ENCODE results near the gene ATOH1.

Gene ATOH1

GRCh38 chr4:93852680-93853079 is 24.1 kb downstream of the ATOH1 start:
- TF ChIP-seq, protein P1, sequence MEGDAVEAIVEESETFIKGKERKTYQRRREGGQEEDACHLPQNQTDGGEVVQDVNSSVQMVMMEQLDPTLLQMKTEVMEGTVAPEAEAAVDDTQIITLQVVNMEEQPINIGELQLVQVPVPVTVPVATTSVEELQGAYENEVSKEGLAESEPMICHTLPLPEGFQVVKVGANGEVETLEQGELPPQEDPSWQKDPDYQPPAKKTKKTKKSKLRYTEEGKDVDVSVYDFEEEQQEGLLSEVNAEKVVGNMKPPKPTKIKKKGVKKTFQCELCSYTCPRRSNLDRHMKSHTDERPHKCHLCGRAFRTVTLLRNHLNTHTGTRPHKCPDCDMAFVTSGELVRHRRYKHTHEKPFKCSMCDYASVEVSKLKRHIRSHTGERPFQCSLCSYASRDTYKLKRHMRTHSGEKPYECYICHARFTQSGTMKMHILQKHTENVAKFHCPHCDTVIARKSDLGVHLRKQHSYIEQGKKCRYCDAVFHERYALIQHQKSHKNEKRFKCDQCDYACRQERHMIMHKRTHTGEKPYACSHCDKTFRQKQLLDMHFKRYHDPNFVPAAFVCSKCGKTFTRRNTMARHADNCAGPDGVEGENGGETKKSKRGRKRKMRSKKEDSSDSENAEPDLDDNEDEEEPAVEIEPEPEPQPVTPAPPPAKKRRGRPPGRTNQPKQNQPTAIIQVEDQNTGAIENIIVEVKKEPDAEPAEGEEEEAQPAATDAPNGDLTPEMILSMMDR (IDR thresholded peaks at IDR 0.05; ENCODE audit: insufficient read depth, low read length, poor library complexity, severe bottlenecking): no peak
- no peak for TF ChIP-seq EZH2phosphoT487 (conservative IDR thresholded peaks at IDR 0.05; ENCODE audit: low read length)
- no peaks in the 10 kb centered on the region for H3K27me3 ChIP-seq (ENCODE audit: low read length)
- no peaks in the 10 kb centered on the region for H3K9me2 ChIP-seq (replicated peaks; ENCODE audit: insufficient read depth, low read length)
- H3K9ac ChIP-seq (ENCODE audit: low read length): no peak overlapping the region
- H3F3A ChIP-seq (ENCODE audit: insufficient read depth): no peaks in the 10 kb centered on the region
- H3K4me3 ChIP-seq (ENCODE audit: insufficient read depth, low read length, poor library complexity, severe bottlenecking): no peak overlapping the region
- H3K36me3 ChIP-seq (ENCODE audit: low read length): no peaks in the 10 kb centered on the region
- H4K20me1 ChIP-seq (ENCODE audit: low read depth, low read length): no peaks in the 10 kb centered on the region
- no peaks in the 10 kb centered on the region for H3K9me3 ChIP-seq (ENCODE audit: insufficient read depth, low read length)
- H3K27ac ChIP-seq (ENCODE audit: low read depth, low read length): no peak overlapping the region
- H3K4me2 ChIP-seq (ENCODE audit: low read depth, low read length, poor library complexity, severe bottlenecking): no peak overlapping the region
- H3K79me2 ChIP-seq (ENCODE audit: insufficient read depth, low read length): no peaks in the 10 kb centered on the region
- H2AFZ ChIP-seq (ENCODE audit: low read depth, low read length, severe bottlenecking): no peak overlapping the region

- no peak overlapping the region for H3K4me3 ChIP-seq (ENCODE audit: insufficient read depth, low read length, poor library complexity, severe bottlenecking)
- H3K27me3 ChIP-seq (ENCODE audit: low read length): no peaks in the 10 kb centered on the region
- H3K79me2 ChIP-seq (ENCODE audit: insufficient read depth, low read length): no peaks in the 10 kb centered on the region
- H3K9me3 ChIP-seq (ENCODE audit: insufficient read depth, low read length): no peaks in the 10 kb centered on the region
- H3K4me2 ChIP-seq (ENCODE audit: low read depth, low read length, poor library complexity, severe bottlenecking): no peak overlapping the region
- H3K9me2 ChIP-seq (replicated peaks; ENCODE audit: insufficient read depth, low read length): no peaks in the 10 kb centered on the region
- no peaks in the 10 kb centered on the region for H3K36me3 ChIP-seq (ENCODE audit: low read length)
- H3K9ac ChIP-seq (ENCODE audit: low read length): no peak overlapping the region
- H2AFZ ChIP-seq (ENCODE audit: low read depth, low read length, severe bottlenecking): no peak overlapping the region
- TF ChIP-seq, protein P1 (IDR thresholded peaks at IDR 0.05; ENCODE audit: insufficient read depth, low read length, poor library complexity, severe bottlenecking): no peak
- TF ChIP-seq EZH2phosphoT487 (conservative IDR thresholded peaks at IDR 0.05; ENCODE audit: low read length): no peak
- H4K20me1 ChIP-seq (ENCODE audit: low read depth, low read length): no peaks in the 10 kb centered on the region
- no peak overlapping the region for H3K27ac ChIP-seq (ENCODE audit: low read depth, low read length)
- H3F3A ChIP-seq (ENCODE audit: insufficient read depth): no peaks in the 10 kb centered on the region
Measured at GRCh38 chr4:93855926-93856325, 27.4 kb downstream of the ATOH1 start.

- H3K9me2 ChIP-seq (replicated peaks; ENCODE audit: insufficient read depth, low read length): no peaks in the 10 kb centered on the region
- H2AFZ ChIP-seq (ENCODE audit: low read depth, low read length, severe bottlenecking): no peak overlapping the region
- H3K9ac ChIP-seq (ENCODE audit: low read length): no peak overlapping the region
- no peaks in the 10 kb centered on the region for H3K36me3 ChIP-seq (ENCODE audit: low read length)
- TF ChIP-seq, protein P1 (IDR thresholded peaks at IDR 0.05; ENCODE audit: insufficient read depth, low read length, poor library complexity, severe bottlenecking): no peak
- no peak for TF ChIP-seq EZH2phosphoT487 (conservative IDR thresholded peaks at IDR 0.05; ENCODE audit: low read length)
- H3K27ac ChIP-seq (ENCODE audit: low read depth, low read length): no peak overlapping the region
- H3K27me3 ChIP-seq (ENCODE audit: low read length): no peaks in the 10 kb centered on the region
- H3F3A ChIP-seq (ENCODE audit: insufficient read depth): no peaks in the 10 kb centered on the region
- H4K20me1 ChIP-seq (ENCODE audit: low read depth, low read length): no peaks in the 10 kb centered on the region
- no peak overlapping the region for H3K4me3 ChIP-seq (ENCODE audit: insufficient read depth, low read length, poor library complexity, severe bottlenecking)
- H3K79me2 ChIP-seq (ENCODE audit: insufficient read depth, low read length): no peaks in the 10 kb centered on the region
- H3K4me2 ChIP-seq (ENCODE audit: low read depth, low read length, poor library complexity, severe bottlenecking): no peak overlapping the region
- H3K9me3 ChIP-seq (ENCODE audit: insufficient read depth, low read length): no peaks in the 10 kb centered on the region
Measured at GRCh38 chr4:93865650-93866049, 37.1 kb downstream of the ATOH1 start.

Data from SU-DHL-6 (cell line).